HG03060 (cell line): ENCODE results near the gene CNOT10.

Experiments used
- ATAC-seq: cut with Tn5 transposase; IDR thresholded peaks from one replicate; pipeline ENCODE4 v1.9.1; 2021; ENCODE audit warnings: low read depth, moderate number of reproducible peaks; ENCODE audit not compliant: unreplicated experiment

Gene CNOT10

DNA sequence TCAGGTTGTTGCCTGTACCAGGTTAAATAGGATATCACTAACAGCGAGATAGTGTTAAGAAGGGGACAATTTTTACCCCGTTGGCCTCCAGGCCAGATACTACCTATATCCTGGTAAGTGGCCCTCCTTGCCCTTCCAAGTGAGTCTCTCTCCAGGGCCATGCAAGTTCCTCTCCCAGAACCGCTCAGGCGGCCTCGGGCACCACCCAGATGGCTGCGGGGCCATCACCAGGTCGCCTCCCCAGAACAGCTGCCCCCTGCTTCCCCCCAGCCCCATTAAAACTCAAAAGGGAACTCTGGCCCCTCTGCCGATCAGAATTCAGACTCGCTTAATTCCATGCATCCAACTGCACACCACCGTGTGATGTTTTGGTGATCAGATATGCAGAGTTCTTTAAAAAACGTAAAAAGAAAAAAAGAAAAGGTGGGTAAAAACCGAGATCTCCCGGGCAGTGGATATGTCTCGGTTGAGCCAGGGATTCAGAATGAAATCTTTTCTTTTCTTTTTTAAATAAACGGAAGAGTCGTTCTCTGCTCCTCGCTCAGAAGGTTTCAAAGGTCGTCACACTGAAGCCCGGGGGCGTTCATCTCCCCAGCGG, 131.0 kb downstream of the CNOT10 start:
- ATAC-seq, result no peak

DNA sequence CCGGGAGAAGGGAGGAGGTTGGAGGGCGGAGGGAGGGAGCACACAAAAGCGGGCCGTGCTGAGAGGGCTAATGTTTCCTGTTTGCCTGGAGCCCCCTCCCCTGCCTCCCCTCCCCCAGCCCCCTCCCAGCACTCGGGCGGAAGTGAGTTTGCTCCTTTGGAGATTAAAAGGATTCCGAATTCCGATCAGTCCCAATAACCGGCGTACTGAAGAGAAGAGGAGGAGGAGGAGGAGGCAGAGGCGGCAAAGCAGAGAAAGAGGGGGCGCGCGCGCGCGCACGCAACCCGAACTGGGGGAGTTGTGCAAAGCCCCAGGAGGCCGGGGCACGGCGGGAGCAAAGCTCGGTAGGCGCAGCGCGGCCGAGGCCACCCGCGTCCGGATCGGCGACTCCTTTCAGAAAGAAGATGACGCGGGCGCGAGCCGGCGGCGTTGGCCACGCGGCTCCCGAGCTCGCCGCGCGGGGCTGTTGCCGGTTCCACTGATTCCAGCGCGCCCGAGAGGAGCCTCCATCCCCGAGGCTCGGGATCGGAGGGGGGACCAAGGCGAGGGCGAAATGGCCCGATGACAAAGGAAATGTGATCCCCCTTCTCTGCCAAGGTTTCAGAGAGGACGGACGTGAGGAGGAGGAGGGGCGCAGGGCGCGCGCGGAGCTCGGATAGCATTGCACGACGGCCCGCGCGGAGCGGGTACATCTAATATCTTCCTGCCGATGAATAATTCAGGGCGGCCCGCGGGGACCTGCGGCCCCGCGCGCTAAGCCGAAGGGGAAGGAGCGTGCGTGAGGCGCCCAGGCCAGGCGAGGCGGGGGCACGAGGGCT, 131.7 kb downstream of the CNOT10 start:
- no peak for ATAC-seq

DNA sequence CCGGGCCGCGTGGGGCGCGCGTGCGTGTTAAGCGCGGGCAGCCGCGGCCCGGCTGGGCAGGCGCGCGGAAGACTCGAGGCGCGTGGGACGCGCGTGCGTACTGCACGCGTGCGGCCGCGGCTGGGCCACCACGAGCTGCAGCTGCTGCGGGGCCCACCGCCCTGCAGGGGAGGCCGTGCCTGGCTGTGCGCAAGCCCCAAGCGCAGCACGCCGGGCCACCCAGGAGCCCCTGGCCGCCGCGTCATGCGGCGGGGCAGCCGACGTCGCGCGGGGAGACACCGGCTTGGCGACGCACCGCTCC, 132.2 kb downstream of the CNOT10 start:
- ATAC-seq, result no peak

GRCh38 chr3:32817558-32818228, 132.7 kb downstream of the CNOT10 start, which contains the start of gene TRIM71:
Gene TRIM71 (plus strand): TSS chr3:32817997. CDS start chr3:32818081, 84 bp downstream.
- no peak for ATAC-seq

DNA sequence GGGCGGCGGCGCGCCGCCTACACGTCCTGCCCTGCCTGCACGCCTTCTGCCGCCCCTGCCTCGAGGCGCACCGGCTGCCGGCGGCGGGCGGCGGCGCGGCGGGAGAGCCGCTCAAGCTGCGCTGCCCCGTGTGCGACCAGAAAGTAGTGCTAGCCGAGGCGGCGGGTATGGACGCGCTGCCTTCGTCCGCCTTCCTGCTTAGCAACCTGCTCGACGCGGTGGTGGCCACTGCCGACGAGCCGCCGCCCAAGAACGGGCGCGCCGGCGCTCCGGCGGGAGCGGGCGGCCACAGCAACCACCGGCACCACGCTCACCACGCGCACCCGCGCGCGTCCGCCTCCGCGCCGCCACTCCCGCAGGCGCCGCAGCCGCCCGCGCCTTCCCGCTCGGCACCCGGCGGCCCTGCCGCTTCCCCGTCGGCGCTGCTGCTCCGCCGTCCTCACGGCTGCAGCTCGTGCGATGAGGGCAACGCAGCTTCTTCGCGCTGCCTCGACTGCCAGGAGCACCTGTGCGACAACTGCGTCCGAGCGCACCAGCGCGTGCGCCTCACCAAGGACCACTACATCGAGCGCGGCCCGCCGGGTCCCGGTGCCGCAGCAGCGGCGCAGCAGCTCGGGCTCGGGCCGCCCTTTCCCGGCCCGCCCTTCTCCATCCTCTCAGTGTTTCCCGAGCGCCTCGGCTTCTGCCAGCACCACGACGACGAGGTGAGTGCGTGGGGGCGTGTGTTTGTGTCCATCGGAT, 133.4 kb downstream of the CNOT10 start:
- ATAC-seq, result no peak

GRCh38 chr3:32818970-32819511, 134.1 kb downstream of the CNOT10 start:
- no peak for ATAC-seq

DNA sequence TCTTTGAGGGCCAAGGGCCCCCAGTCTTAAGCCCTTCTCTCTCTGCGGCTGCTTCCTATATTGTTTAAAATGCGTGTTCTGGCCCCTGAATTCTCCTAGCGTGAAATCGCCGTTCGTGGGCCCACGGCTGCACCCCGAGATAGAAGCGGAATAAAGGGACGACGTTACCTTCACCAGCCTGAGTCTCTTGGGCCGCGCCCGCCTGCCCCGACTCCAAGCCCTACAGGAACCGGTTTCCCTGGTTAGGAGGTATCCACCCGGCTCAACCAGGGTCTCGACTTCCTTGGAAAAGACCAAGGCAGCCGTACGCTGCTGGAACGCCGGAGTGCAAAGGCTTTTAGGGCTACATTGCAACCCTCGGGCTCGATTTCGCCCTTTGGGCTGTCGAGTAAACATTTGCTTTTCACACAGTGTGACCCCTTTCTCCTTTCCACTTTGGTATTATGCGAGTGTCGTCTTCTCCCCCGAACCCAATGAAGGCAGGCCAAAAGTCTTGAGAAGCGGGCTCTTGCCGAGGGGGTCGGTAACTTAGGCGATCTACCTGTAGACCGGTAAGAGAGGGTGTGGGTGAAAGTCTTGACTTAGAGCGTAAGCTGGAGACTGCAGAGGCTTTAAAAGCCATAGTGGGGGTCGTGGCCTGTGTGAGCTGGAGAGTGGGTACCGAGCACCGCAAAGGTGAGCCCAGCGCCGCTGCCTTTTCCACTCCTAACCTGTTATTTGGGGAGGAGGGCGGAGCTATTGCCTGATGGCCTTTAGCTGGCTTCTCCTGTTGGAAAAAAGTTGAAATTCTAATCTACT, 134.8 kb downstream of the CNOT10 start:
- ATAC-seq, result no peak

DNA sequence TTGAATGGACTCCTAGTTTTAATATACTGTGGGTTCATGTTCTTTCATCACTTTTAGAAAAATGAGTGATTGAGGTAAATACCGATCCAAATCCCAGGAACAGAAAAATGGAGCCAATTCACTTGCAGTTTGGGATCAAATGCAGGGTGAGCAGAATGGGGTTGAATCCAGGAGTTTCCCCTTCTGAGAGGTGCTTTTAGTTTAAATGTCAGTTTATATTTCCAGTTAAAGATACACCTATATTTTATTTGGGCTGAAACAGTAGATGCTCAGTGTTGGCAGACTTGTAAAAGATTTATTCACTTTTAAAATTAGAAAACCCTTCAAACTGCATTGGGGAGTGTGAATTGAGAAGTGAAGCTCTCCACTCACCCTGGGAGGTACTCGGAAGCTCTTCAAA, 135.4 kb downstream of the CNOT10 start:
- ATAC-seq, result no peak

DNA sequence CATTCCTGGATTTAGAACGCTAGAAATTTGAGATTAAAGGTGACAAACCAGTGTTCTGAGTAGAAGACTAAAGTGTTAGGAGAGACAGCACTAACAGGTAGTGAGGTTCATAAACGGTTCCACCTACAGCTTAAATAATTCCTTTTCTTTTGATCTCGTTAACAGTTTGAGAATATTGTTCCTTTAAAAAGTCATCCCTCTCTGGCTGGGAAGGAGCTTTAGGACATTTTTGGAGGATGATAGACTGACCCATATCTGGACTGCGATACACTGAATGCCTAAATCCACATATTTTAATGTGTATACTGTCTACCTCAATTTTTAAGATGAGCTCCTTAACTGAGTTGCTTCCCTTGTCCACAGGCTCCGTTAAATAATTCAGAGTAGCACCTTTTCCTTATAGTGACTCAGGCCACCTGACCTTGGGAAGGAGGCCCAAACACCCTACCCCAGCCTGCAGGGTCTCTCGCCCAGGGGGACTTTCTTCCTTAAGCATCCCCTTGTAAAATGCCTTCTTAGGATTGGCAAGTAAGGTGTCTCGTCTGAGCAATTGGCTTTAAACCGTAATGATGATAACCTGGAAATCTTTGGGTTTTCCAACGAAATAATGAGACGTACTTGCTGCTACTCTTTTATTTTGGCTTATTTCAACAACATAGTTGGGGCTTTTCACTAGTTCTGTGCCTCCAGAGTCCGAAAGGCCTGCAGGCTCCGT, 136.1 kb downstream of the CNOT10 start:
- ATAC-seq, result no peak

- no peak for ATAC-seq
Measured at GRCh38 chr3:32821686-32822296, 136.8 kb downstream of the CNOT10 start.

- no peak for ATAC-seq
Measured at GRCh38 chr3:32822609-32823498, 137.9 kb downstream of the CNOT10 start.
